Activated CD4-positive, alpha-beta T cell treated with anti-CD3 and anti-CD28 coated beads, Interleukin-2, amount 50 U/mL, for 4 hours (primary cell): ENCODE results near the gene SMARCA2.

Experiments used
- DNase-seq, 2 experiments: peaks; one replicate each; pipeline ENCODE4 v3.0.0-alpha.2; 2020

The SMARCA2 gene

DNA sequence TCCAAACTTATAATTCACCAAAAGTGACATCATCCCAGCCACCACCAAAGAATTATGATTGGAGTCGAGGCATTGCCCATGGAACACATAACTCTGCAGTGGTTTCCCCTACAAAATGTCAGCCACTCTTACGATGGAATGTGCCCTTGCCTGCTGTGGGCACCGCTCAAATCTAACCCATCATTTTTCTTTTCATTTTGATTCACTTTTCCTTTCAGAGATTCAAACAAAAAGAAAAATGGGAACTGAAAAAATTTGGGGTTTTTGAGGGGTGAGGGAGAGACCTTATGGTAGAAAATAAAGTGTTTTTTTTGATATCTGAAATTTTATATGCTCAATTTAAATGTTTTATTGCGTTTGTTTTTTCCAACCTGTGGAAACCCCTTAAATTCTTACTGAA, 28.1 kb downstream of the SMARCA2 start:
- DNase-seq: no peak

DNA sequence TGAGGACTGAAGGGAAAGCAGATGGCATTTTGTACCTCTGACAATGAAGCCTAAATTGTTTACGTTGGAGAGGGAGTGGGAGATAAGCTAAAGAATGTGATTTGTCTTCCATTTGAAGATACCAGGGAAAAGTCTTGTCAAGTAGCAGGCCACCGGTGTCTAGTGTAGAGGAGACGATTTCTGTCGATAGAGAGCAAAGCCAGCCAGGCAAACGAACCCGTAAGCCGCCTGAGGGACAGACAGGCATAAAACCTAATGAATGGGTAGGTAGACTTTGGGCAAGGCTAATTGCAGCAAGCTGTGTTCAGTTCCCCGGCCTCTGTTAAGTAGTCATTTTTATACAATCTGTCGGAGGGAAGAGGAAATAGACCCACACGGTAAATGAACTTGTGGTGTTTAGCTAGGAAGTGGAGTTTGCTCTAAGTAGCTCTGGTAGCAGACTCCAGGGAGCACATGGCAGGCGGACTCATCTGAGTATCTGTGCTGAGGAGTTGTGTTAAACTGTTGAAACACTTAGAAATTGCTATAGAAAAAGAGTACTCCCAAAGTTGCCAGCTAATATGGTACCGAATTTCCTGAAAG, 28.8 kb downstream of the SMARCA2 start:
- DNase-seq: no peak

DNA sequence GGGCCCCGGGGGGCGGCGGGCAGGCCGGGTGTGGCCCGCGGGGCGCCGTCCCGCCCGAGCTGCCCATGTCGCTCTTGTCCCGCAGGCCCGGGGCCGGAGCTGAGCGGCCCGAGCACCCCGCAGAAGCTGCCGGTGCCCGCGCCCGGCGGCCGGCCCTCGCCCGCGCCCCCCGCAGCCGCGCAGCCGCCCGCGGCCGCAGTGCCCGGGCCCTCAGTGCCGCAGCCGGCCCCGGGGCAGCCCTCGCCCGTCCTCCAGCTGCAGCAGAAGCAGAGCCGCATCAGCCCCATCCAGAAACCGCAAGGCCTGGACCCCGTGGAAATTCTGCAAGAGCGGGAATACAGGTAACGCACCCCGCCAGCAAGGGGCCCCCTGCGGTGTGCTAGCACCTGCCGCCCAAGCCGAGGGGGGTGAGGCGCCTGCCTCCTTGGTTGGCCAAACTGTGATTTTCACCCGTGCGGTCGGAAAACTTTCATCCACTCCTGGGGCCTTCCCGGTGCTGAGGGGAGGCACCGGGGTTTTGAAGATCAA, 32.1 kb downstream of the SMARCA2 start:
- no peak for DNase-seq

DNA sequence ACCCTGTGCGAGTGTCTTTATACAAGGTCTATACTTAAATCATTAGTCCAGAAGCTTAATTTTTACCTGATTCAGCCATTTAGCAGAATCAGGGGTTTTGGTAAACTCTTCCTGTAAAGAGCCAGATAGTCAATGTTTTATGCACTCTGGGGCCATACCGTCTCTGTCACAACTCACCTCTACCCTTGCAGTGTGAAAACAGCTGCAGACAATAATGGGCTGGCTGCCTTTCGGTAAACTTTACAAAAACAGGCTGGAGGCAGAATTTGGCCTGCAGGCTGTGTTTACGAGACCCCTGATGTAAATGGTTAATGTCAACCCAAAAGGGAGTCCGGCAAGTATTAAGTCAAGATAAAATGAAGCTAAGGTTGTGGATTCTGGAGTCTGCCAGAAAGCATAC, 32.8 kb downstream of the SMARCA2 start:
- DNase-seq: no peak

DNA sequence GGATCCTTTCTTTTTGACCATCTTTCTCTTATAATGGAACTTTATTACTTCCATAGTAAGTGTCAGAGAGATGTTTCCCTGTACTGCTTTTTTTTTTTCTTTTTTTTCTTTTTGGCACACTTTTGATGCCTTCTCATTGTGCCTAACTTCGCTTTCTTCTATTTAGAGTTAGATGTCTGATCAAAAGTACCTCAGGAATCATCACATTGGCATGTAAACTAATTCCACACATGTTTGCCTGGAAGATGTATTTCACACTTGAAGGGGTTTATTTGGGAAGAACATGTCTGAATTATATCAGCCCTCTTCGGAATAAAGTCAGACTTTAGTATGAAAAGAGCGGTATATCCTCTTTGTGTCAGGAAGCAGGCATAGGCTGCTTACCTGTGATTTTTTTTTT, 35.1 kb downstream of the SMARCA2 start:
- DNase-seq: no peak

DNA sequence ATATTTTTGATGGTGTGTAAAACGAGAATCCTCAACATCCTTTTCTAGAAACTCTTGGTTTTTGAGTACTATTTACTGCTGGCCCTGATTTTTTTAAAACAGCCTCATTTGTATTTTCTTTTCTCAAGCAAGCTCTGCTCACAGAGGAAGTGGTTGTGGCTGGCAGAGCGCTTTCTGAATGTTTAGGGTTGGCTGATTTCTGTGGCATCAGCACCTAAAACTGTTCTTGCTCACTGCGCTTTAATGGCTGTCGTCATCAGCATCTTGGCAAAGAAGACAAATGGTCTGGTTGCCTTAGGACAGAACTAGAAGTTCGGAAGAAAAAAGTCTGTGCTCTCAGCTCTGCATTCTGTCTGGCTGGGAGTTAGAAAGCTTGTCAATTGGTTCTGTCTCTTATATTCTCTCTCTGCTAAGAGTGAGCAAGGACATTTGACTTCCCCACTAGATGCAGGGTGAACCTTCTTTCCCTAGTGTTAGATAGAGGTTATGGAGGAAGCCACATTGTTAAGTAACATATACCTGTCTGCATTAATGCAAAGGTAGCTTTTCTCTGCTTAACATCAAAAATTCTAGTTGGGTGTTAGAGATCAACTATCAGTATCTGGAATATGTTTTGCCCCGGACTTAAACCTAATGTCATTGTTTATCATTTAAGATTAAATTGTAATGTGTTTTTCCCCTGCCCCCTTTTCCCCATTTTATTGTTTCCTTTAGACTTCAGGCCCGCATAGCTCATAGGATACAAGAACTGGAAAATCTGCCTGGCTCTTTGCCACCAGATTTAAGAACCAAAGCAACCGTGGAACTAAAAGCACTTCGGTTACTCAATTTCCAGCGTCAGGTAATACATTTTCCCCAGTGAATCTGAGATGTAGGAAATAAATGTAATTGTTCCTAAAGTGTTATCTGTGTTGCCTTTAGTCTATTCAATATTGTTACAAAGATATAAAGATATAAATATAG, 39.0 kb downstream of the SMARCA2 start:
- DNase-seq: peak; percentile 50 to 52

DNA sequence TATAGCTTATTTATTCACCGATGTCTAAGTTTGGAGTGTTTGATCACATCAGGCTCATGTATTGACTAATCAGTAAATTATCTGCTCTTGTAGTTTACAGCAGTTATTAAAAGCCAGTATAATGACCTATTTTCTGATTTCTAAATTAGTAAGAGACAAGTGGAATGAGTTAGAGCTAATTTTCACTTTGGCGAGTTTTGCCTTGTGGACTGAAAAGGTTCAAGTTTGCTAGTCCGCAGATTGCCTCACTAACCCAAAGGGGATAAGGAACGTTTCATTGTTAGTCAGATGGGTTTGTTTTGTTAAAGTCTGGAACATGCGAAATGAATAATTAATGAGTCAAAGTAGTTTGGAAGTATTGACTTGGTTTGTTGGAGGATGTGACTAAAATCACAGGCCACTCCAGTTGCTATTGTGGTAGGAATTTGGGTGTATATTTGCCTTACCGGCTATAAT, 40.1 kb downstream of the SMARCA2 start:
- DNase-seq: no peak

DNA sequence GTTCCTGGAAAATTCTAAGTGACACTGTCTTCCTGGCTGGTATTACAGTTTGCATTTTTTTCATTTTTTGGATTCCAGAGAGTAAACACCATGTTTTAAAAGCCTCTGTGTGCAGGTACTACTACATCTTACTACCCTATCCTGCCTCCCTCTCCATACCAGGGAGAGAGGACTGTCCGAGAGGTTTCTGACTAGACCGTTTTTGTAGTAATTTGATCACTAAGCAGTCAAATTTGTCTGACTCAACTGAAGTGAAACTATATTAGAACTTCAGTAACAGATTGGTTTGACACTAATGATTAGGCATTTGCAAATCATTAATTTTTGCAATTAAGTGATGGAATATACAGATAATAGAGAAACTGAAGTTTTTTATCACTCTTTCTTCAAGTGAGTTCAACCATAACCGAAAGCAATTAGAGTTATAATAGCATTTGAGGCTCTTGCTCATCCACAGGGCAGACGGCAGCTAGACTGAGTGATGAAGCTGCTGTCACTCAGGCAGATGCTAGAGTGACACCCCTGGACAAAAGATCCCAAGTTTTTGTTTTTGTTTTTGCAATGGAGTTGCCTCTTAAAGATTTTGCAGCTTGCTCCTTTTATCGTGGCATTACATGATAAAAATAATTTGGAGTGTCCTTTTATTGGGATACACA, 44.3 kb downstream of the SMARCA2 start:
- DNase-seq: no peak

DNA sequence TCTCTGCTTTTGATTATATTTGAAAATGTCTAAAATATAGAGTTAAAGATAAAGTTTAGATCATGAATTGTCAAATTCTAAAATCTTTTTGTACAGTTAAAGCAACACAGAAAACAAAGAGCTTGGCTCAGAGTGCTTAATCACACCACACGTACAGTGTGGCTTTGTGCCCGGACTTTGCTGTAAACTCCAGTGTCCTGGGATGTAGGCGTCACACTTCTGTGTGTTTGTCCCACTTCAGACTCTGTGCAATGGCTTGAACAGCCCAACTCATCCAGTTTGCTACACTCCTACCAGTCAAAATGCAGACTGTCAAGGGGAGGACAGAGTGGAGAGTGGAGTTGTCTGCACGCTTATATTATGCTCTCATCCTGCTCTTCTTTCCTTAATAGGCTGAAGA, 45.3 kb downstream of the SMARCA2 start:
- no peak for DNase-seq

DNA sequence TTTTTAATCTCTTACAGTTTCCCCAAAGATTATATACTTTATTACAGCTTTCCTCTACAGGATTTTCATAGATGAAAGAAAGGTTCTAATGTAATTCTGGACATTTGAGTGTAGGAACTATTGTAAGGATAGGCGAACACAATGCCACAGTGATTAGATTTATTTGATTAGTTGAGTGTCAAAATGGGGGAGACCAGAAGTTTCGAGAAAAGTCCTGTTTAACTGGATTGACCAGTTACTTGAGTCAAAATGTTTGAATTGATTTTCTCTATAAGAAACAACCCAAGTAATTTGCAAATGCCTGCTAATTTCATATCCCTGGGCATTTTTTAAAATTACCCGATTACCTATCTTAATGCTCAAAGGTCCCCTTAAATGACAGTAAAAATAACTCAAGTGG, 50.6 kb downstream of the SMARCA2 start:
- no peak for DNase-seq

DNA sequence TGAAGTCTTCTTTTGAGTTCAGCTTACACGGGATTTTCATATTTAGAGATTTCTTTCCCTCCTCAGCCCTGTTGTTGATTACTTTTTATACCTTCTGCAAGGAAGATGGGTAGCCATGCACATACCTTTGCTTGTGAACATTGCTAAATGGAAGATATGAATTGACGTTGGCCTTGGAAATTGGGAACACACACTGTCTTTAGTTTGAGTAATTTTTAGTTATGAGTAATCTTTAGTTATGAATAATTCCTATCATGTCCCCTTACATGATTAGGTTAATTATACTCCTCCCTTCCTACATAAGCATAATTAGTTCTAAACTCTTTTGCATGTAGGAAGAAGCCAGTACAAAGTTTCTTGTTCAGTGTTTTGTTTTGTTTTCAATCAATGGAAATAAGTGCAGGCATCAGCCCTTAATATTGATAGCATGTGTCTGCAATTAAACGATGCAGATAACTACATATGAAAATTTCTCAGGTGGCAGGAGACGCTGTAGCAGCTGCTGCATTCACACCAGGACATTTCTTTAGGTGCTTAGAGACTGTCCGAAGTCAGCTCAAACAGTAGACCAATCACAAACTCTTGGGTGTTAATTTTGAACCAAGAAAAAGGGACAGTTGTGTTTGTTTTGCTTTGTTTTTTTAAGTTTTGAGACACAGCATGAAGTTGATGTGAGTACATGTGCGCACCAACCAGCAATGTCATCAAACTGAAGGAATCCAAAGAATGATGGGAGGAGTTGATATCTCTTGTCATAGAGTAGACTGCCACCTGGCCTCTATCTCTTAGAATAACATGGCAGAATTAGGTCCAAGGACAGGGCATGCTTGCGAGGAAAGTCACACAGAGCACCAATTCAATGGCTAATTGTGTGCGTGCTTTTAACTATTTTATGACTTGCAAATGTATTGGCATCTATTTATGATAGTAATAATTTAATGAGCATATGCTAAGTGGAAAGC, 51.4 kb downstream of the SMARCA2 start:
- no peak for DNase-seq

DNA sequence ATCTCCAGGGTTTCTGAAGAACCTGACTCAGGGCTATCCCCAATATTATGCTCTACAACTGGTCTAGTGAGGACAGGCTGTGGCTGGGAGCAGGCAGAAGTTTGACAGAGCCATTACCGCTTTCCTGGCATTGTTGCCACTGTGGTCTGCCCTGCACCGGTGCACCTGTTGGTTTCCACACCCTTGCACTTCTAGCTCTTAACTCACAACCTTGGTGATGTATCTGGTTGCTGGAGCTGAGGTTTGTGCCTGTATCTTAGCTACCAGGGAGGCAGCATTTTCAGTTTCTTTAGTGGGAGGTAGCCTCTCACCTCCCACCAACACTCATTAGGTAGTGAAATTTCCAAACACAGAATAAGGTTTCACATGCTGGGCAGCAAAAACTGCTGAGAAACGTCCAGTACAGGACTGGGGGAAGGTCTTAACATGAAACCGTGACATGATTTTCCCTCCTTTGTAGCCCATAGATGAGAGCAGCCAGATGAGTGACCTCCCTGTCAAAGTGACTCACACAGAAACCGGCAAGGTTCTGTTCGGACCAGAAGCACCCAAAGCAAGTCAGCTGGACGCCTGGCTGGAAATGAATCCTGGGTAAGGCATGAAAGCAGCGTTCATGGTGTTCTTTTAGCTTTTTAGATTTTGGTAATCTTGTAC, 57.7 kb downstream of the SMARCA2 start:
- DNase-seq: no peak

DNA sequence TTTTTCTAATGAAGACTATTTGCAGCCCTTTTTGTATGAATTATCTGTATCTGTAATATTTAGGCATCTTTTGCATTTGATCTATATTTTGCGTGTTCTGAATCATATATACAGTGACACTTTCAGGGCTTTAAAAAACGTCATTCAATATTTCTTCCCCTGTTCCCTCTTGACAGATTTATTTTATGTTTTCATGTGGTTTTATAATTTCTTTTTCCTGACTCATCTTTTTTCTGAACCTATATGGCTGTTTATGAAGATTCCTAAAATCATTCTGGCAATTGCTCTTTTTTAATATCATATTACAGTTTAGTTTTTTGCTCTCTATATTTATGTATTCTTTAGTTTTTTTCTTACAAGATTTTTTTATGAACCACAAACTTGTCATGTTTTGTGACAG, 67.6 kb downstream of the SMARCA2 start:
- no peak for DNase-seq

DNA sequence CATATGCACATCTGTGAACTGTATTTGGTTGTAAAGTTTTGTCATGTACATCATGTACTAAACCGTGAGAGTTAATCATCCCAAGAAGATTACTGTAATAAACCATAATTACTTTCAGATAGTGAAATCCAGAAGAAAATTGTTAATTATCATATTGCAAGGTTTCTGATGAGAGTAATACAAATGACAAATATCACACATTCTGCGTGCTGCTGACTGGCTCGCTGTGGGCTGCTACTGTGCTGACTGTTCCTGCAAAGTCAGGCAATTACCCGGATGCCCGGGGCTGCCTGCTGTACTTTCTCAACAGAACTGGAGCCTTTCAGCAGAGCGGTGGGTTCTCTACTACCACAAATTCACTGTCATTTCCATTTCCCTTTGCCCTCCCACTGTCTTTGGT, 68.3 kb downstream of the SMARCA2 start:
- DNase-seq: no peak

DNA sequence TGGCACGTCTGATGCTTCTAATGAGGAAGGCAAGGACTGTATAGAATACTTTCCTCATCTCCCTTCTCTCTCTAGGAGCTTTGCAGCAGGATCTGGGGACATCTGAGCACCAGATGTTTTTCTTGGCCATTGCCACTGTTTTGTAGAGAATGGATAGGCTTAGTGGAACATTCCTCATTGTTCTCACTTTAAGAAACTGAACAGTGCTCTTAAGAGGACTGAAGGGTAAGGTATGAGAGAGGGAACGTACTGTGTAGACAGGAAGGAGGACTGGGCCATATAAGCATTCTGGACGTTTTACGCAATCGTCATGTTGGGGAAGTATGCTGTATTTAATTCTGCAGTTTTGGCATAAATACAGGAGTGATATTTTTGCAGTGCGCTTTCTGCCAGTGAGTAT, 70.6 kb downstream of the SMARCA2 start:
- no peak for DNase-seq

DNA sequence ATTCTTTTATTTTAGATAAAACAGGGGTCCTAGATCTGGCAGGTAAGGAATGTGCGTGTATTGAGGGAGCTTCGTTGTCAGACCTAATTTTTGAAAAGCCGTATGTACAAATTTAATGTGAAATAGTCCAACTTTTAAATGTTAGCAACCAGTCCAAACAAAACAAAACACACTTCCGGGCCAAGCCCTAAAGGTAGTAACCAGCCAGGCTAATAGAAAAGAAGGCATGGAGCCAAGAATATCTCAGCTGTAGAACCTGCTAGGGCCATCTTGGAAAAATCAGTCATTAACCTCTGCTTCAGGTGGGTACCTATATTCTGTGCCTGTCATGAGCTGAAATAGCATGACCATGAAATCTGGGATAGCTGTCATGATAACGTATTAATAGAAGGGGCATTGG, 71.0 kb downstream of the SMARCA2 start:
- DNase-seq: no peak

DNA sequence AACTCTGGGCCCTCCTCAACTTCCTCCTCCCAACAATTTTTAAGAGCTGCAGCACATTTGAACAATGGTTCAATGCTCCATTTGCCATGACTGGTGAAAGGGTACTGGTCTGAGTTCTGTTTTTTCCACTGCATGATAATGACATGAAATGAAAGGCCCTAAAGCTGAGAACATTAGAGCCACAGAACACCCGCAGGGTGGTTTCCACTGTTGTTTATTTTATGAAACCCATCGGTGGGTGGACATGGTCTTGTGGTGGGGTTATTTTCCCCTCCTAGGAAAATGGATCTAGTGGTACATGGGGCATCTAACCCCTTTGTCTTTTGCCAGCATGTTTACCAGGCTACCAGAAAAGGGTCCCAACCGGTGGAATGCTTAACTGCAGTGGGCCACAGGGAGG, 71.8 kb downstream of the SMARCA2 start:
- no peak for DNase-seq

DNA sequence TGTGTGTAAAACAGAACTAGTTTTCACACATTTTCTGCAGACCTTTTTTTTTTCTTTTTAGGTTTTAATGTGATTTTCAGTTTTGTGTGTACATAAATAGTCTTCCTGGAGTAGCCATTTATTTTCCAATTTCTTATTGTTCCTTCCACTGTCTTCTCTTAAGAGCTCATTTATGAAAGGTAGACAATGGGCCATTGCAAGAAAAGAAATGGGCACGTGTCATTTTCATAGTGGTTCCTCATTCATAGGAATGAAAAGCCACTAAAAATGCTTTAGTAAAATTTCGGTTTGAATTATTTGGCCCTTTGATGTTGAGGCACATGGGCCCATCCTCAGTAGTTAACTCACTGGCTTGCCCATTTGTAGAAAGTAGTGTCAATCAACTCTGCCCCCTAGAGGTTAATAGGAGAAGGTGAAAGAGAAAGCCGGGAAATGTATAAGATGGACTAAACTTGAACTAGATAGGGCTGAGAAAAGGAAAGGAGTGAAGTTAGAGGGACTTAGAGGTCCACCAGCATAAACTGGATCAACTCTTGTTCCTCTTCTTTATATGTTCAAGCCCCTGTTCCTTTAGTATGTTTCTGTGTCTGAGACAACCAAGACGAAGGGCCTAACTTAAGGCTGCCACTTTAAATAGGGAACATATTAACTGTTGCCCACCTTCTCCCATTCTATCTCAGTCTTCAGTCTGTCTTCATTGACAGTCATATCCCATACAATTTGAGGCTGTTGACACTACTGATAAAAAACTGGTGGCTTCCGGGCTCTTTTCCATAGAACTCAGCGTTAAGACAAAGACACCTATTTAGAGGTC, 72.6 kb downstream of the SMARCA2 start:
- no peak for DNase-seq

DNA sequence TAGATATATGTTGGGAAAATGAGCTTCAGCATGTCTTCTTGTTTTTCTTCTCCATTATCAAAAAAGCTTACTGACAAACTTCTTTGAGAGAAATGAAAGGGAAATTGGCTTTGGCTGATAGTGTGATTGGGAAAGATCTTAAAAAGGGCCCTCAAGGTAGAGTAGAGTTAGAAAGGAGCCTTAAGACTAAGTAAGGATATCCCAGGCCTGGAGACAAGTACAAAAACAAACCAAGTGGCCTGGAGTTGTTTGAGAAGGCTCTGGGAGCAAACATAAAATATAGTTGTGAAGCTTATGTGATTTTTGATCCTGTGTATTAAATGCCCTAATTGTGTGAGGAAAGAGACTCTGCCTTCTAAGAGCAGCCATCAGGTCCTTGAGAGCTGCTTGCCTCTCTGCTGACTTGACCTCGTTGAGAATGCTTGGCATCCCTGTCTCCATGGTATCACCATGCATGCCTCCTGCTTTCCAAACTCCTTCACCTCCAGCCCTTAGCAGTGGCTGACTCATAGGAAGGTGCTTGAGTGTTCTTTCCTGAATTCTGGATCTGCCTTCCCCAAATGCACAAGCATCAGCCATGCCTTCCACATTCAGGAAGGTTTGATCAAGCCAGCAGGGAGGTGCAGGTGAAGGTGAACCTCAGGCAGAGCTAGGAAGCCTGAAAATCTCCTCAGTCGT, 78.9 kb downstream of the SMARCA2 start:
- DNase-seq: no peak

DNA sequence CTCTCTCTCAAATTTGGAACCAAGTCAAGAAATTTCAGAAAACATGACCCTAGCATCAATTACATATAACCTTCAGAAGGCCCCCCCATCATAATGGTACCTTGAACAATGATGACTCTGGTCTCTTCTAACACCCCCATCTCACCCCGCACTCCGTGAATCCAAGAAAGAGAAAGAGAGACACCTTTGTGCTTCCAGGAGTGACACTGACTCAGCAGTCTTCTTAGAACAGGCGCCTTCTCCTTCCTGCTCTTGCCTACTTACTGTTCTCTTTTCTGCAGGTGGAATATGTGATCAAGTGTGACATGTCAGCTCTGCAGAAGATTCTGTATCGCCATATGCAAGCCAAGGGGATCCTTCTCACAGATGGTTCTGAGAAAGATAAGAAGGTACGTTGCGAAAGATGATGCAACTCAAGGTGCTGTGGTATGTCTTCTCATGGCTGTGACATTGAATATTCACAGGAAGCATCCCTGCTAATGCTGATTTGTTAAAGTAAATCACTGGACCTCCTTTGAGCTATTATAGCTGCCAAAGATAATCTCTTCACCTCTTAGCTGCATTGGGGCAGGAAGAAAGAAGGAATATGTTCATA, 81.3 kb downstream of the SMARCA2 start:
- no peak for DNase-seq
